Liver (tissue), 3 donors: ENCODE data around the gene MYO16.

ENCODE experiments used
- SP1 ChIP-seq: IDR thresholded peaks from 2 replicates; pipeline ENCODE4 v1.6.1; 2018; ENCODE audit warnings: antibody characterized with exemption, mild to moderate bottlenecking
- TAF1 ChIP-seq: conservative IDR thresholded peaks from 2 replicates; pipeline ENCODE4 v1.6.1; 2016; ENCODE audit warnings: antibody characterized with exemption, mild to moderate bottlenecking
- TF ChIP-seq, protein P1 (sequence below): IDR thresholded peaks from 2 replicates; pipeline ENCODE4 v1.6.1; 2016; ENCODE audit warnings: antibody characterized with exemption
- TF ChIP-seq, protein P2 (sequence below): fragments of 150-350 bp; IDR thresholded peaks from 2 replicates; pipeline ENCODE4 v1.5.1; 2017; ENCODE audit warnings: improper control_type of control experiment, low read depth, low read length; ENCODE audit not compliant: missing input control
- TF ChIP-seq, protein P3 (sequence below): IDR thresholded peaks from 2 replicates; pipeline ENCODE4 v1.6.1; 2016; ENCODE audit warnings: antibody characterized with exemption, mild to moderate bottlenecking
- donor health status: healthy.
- donor health status: healthy.

DNA sequence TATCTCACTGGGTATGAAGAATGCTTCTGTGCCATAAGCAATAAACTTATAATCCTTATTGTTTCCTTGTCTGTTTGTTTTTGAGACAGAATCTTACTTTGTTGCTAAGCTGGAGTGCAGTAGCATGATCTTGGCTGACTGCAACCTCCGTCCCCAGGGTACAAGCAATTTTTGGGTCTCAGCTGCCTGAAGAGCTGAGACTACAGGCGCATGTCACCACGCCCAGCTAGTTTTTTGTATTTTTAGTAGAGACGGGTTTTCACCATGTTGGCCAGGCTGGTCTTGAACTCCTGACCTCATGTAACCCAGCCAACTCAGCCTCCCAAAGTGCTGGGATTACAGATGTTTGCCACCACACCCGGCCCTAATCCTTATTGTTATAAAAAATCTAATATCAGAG is 112.5 kb downstream of the MYO16 start:
- TF ChIP-seq, protein P1, sequence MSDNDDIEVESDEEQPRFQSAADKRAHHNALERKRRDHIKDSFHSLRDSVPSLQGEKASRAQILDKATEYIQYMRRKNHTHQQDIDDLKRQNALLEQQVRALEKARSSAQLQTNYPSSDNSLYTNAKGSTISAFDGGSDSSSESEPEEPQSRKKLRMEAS, result no peak
- TF ChIP-seq, protein P2, sequence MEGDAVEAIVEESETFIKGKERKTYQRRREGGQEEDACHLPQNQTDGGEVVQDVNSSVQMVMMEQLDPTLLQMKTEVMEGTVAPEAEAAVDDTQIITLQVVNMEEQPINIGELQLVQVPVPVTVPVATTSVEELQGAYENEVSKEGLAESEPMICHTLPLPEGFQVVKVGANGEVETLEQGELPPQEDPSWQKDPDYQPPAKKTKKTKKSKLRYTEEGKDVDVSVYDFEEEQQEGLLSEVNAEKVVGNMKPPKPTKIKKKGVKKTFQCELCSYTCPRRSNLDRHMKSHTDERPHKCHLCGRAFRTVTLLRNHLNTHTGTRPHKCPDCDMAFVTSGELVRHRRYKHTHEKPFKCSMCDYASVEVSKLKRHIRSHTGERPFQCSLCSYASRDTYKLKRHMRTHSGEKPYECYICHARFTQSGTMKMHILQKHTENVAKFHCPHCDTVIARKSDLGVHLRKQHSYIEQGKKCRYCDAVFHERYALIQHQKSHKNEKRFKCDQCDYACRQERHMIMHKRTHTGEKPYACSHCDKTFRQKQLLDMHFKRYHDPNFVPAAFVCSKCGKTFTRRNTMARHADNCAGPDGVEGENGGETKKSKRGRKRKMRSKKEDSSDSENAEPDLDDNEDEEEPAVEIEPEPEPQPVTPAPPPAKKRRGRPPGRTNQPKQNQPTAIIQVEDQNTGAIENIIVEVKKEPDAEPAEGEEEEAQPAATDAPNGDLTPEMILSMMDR, result no peak
- TF ChIP-seq, protein P3, sequence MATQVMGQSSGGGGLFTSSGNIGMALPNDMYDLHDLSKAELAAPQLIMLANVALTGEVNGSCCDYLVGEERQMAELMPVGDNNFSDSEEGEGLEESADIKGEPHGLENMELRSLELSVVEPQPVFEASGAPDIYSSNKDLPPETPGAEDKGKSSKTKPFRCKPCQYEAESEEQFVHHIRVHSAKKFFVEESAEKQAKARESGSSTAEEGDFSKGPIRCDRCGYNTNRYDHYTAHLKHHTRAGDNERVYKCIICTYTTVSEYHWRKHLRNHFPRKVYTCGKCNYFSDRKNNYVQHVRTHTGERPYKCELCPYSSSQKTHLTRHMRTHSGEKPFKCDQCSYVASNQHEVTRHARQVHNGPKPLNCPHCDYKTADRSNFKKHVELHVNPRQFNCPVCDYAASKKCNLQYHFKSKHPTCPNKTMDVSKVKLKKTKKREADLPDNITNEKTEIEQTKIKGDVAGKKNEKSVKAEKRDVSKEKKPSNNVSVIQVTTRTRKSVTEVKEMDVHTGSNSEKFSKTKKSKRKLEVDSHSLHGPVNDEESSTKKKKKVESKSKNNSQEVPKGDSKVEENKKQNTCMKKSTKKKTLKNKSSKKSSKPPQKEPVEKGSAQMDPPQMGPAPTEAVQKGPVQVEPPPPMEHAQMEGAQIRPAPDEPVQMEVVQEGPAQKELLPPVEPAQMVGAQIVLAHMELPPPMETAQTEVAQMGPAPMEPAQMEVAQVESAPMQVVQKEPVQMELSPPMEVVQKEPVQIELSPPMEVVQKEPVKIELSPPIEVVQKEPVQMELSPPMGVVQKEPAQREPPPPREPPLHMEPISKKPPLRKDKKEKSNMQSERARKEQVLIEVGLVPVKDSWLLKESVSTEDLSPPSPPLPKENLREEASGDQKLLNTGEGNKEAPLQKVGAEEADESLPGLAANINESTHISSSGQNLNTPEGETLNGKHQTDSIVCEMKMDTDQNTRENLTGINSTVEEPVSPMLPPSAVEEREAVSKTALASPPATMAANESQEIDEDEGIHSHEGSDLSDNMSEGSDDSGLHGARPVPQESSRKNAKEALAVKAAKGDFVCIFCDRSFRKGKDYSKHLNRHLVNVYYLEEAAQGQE, result no peak
- no peak for TF ChIP-seq TAF1
- TF ChIP-seq SP1, result no peak
